GM12892 (cell line): Measurements from ENCODE around the gene CHST5.
"Not testable (repeated sequence)": the region's sequence is repeated elsewhere in the genome, so short reads cannot be mapped to it uniquely, and the experiment has no call there.

Experiments used
- DNase-seq: peaks from one replicate; pipeline ENCODE4 v3.0.0; 2011; ENCODE audit not compliant: insufficient read length
- FAIRE-seq: peaks from 2 replicates; lab custom pipeline; 2011; peaks lifted over from hg19 to GRCh38; lab: Jason Lieb, UNC
- POLR2A ChIP-seq: IDR thresholded peaks from 2 replicates; pipeline ENCODE4 v1.6.1; 2011; ENCODE audit warnings: low read depth, low read length, control low read depth
- POLR2AphosphoS5 ChIP-seq: IDR thresholded peaks from 2 replicates; pipeline ENCODE4 v1.6.1; 2011; ENCODE audit warnings: low read depth, low read length, control low read depth
- TAF1 ChIP-seq: IDR thresholded peaks from 2 replicates; pipeline ENCODE4 v1.6.1; 2011; ENCODE audit warnings: low read depth, mild to moderate bottlenecking, control low read depth, low read length, borderline replicate concordance

The CHST5 gene

GRCh38 chr16:75541236-75541635, 5.3 kb upstream of the CHST5 start:
- DNase-seq (no peak), FAIRE-seq (no peak)
- TF ChIP-seq POLR2A (no peak), POLR2AphosphoS5 (no peak)

- not testable (repeated sequence) for FAIRE-seq, DNase-seq
Observed at GRCh38 chr16:75538882-75539565, 3.1 kb upstream of the CHST5 start.

GRCh38 chr16:75537776-75538175, 1.9 kb upstream of the CHST5 start:
- FAIRE-seq (no peak), DNase-seq (no peak)
- TF ChIP-seq POLR2A: no peak

DNA sequence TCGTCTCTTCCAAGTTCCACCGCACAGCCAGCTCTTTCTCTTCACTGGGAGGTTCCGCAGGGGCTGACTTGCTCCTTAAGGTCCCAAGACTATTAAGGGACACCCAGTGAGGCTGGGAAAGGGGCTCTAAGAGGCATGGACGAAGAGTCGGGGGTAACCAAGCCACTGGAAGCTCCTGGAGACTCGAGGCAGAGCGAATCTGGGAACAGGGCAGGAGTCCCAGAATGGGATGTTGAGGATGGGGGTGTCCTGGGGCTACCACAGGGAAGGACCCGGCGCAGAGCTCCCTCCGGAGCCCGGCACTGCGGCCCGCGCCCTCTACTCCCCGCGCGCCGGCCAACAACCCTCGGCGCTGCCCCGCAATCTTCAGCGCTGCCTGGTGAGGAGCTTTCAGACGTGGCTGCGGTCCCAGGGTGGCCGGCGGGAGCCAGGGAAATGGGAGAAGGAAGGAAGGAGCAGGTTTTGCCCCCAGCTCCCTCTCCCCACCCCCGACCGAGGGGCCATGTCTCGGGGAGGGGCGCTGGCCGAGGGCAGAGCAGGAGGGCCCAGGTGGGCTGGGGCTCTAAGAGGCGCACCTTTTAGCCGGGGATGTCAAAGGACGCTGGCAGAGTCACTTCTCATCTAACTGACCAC, 581 bp downstream of the CHST5 start:
- DNase-seq: no peak
- TF ChIP-seq POLR2A: no peak
- TF ChIP-seq TAF1: no peak
- no peak for TF ChIP-seq POLR2AphosphoS5
- FAIRE-seq: no peak

GRCh38 chr16:75534560-75535205, 1.2 kb downstream of the CHST5 start:
- DNase-seq (no peak), FAIRE-seq (no peak)
- TF ChIP-seq POLR2AphosphoS5 (no peak), TAF1 (no peak), POLR2A (no peak)

DNA sequence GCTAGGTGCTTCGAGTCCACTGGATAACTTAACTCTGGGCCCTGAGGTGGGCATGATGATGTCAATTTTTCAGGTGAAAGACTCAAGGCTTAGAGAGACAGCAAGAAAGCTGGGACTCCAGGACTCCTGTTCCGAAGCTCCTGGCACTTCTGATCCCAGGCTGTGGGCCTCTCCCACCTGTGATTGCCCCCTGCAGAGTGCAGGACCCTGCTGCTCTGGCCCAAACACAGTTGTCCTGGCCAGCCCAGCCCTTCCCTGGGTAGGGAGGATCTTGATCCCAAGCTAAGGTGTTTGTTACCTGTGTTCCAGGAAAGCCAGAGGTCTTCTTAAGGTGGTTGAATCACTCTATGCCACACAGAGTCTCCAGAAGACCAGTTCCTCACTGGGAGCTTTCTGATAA, 3.1 kb downstream of the CHST5 start:
- no peak for DNase-seq
- no peak for FAIRE-seq
- TF ChIP-seq POLR2AphosphoS5 (no peak), POLR2A (no peak), TAF1 (no peak)

GRCh38 chr16:75532142-75532765, 3.7 kb downstream of the CHST5 start:
- FAIRE-seq (no peak), DNase-seq (no peak)
- TF ChIP-seq POLR2A: no peak
- no peak for TF ChIP-seq POLR2AphosphoS5
- TF ChIP-seq TAF1: no peak

DNA sequence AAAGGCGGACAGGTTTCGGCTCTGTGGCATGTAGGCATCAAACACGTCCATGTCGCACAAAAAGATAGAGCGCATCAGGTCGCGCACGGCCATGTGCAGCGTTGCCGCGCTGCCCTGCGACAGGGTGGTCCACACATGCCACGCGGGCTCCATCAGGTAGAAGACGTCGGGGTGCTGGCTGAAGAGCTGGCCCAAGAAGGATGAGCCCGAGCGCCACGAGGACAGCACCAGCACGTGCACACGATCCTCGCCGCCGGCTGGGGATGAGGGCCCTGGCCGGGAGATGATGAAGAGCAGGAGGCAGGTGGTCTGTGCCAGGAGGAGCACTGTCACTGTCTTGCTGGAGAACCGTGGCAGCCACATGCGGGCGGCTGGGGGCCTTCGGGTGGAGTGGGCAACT, 5.9 kb downstream of the CHST5 start:
- no peak for FAIRE-seq
- TF ChIP-seq TAF1: no peak
- no peak for TF ChIP-seq POLR2AphosphoS5
- no peak for TF ChIP-seq POLR2A
- DNase-seq: no peak

GRCh38 chr16:75529056-75529905, 6.6 kb downstream of the CHST5 start:
- DNase-seq (no peak), FAIRE-seq (no peak)
- no peak for TF ChIP-seq POLR2A
- no peak for TF ChIP-seq POLR2AphosphoS5
- TF ChIP-seq TAF1: no peak

DNA sequence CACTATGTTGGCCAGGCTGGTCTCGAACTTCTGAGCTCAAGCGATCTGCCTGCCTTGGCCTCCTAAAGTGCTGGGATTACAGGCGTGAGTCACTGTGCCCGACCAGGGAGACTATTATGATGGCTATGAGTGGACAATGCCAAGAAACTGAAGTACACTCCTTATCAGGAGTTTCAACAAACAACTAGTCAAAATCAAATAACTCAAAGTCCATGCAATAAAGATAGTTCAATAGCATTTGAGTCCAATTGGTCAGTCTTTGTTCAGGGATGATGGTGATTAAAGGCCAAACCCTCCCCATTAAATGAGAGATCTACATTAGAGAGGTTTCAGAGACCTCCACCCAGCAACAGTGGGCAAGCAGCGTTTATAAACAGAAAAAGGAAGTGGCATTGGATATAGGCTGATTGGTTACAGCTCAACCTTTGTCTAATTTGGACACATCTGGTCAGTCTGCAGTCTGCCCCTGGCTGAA, 8.0 kb downstream of the CHST5 start:
- no peak for DNase-seq
- TF ChIP-seq POLR2AphosphoS5 (no peak), TAF1 (no peak), POLR2A (no peak)
- no peak for FAIRE-seq

- TF ChIP-seq TAF1 (no peak), POLR2A (no peak), POLR2AphosphoS5 (no peak)
- DNase-seq (no peak), FAIRE-seq (no peak)
Observed at GRCh38 chr16:75526032-75526790, 9.7 kb downstream of the CHST5 start.
